GM12878 (cell line): ENCODE data around the gene BBS10. TPM values are rescaled to one million over a fixed set of nuclear protein-coding genes. Genes with fewer than 3 reads are reported as not detected.

ENCODE experiments used
- ATAC-seq: fragments of 200-7000 bp; cut with Tn5 transposase; 3 replicates; pipeline ENCODE4 v1.9.1; 2020; ENCODE audit warnings: mild to moderate bottlenecking, moderate library complexity
- Bru-seq: library from RNA; stranded (reverse); fragments of 400-500 nt; gene quantifications from one replicate; lab custom pipeline; 2021; lab: Mats Ljungman, UMichigan
- BruChase-seq, 2 experiments: library from RNA; stranded (reverse); fragments of 400-500 nt; gene quantifications; one replicate each; lab custom pipeline; 2021; lab: Mats Ljungman, UMichigan
- BruUV-seq: library from RNA; stranded (reverse); fragments of 400-500 nt; replicated peaks from 2 replicates; lab custom pipeline; 2021; lab: Mats Ljungman, UMichigan
- CTCF ChIA-PET: fragments of 300-600 bp; sonication (Branson Sonifier 250); formaldehyde crosslinking; extraction: SDS; loops from one replicate; lab custom pipeline; 2021; ENCODE audit warnings: inconsistent platforms; lab: Yijun Ruan, JAX
- POLR2A ChIA-PET: fragments of 350-600 bp; formaldehyde crosslinking; extraction: SDS; loops from one replicate; lab custom pipeline; 2021; ENCODE audit warnings: inconsistent platforms; lab: Charles Lee
- RAD21 ChIA-PET: fragments of 300-600 bp; sonication (Branson Sonifier 250); formaldehyde crosslinking; loops from one replicate; lab custom pipeline; 2023; ENCODE audit warnings: antibody characterized with exemption; ENCODE audit not compliant: unreplicated experiment; lab: Charles Lee
- SMC1A ChIA-PET: fragments of 300-600 bp; sonication (Branson Sonifier 250); formaldehyde crosslinking; loops from one replicate; lab custom pipeline; 2023; ENCODE audit not compliant: unreplicated experiment, uncharacterized antibody; lab: Charles Lee
- DNase-seq: peaks from one replicate; pipeline ENCODE4 v3.0.0-alpha.2; 2011; ENCODE audit warnings: low read depth, low spot score
- FAIRE-seq: peaks from 3 replicates; lab custom pipeline; 2011; peaks lifted over from hg19 to GRCh38; lab: Jason Lieb, UNC
- H2AFZ ChIP-seq: 2 replicates; pipeline ENCODE4 v1.6.0; 2011; ENCODE audit warnings: low read depth, low read length, control low read depth; ENCODE audit not compliant: control insufficient read depth
- H3K27ac ChIP-seq: 2 replicates; pipeline ENCODE4 v1.5.1; 2011; ENCODE audit warnings: control low read depth; ENCODE audit not compliant: control insufficient read depth, insufficient read depth
- H3K27me3 ChIP-seq, 2 experiments: replicated peaks in 1 of 2; 2 replicates each; pipeline versions ENCODE4 v1.6.0 to v1.6.1; 2011; ENCODE audit warnings: low read length in 1 of 2; ENCODE audit not compliant: control insufficient read depth in 2 of 2, insufficient read depth in 2 of 2
- H3K36me3 ChIP-seq, 2 experiments: 2 replicates each; pipeline ENCODE4 v1.5.1; 2011; ENCODE audit warnings: low read length in 1 of 2; ENCODE audit not compliant: control insufficient read depth in 2 of 2, insufficient read depth in 2 of 2
- H3K4me1 ChIP-seq: 2 replicates; pipeline ENCODE4 v1.6.1; 2011; ENCODE audit warnings: mild to moderate bottlenecking, low read length, moderate library complexity, mixed read lengths; ENCODE audit not compliant: control insufficient read depth, insufficient read depth
- H3K4me2 ChIP-seq: 2 replicates; pipeline ENCODE4 v1.6.0; 2011; ENCODE audit warnings: control low read depth; ENCODE audit not compliant: control insufficient read depth, insufficient read depth
- H3K4me3 ChIP-seq: fragments of 200-600 bp; sonication (generic); 2 replicates; pipeline ENCODE4 v1.5.1; 2016
- H3K79me2 ChIP-seq: 2 replicates; pipeline ENCODE4 v1.6.0; 2011; ENCODE audit warnings: low read length; ENCODE audit not compliant: control insufficient read depth, insufficient read depth
- H3K9ac ChIP-seq: 2 replicates; pipeline ENCODE4 v1.8.0; 2011; ENCODE audit warnings: low read length, control low read depth, mixed read lengths; ENCODE audit not compliant: control insufficient read depth, insufficient read depth
- H3K9me3 ChIP-seq: replicated peaks from 3 replicates; pipeline ENCODE4 v1.5.1; 2011; ENCODE audit warnings: mild to moderate bottlenecking, low read length; ENCODE audit not compliant: control insufficient read depth, insufficient read depth
- H4K20me1 ChIP-seq: 2 replicates; pipeline ENCODE4 v1.6.0; 2011; ENCODE audit not compliant: control insufficient read depth, insufficient read depth
- ATF7 ChIP-seq: fragments of 450-650 bp; IDR thresholded peaks from 2 replicates; pipeline ENCODE4 v1.6.1; 2016; ENCODE audit warnings: low read depth, mild to moderate bottlenecking
- BCL3 ChIP-seq: IDR thresholded peaks from 2 replicates; pipeline ENCODE4 v1.6.1; 2011; ENCODE audit warnings: borderline replicate concordance, low read depth, mild to moderate bottlenecking, moderate library complexity, low read length; ENCODE audit not compliant: insufficient read depth, poor library complexity, severe bottlenecking
- KAT2A ChIP-seq: conservative IDR thresholded peaks from 2 replicates; pipeline ENCODE4 v1.6.1; 2011; ENCODE audit warnings: low read depth, low read length; ENCODE audit not compliant: control insufficient read depth
- LARP7 ChIP-seq: fragments of 450-650 bp; IDR thresholded peaks from 2 replicates; pipeline ENCODE4 v1.6.1; 2017; ENCODE audit warnings: mild to moderate bottlenecking
- MXI1 ChIP-seq: fragments of 150-350 bp; IDR thresholded peaks from 2 replicates; pipeline ENCODE4 v1.6.1; 2011; ENCODE audit warnings: low read depth, mild to moderate bottlenecking, inconsistent platforms, low read length, improper control_type of control experiment
- PKNOX1 ChIP-seq: fragments of 450-650 bp; IDR thresholded peaks from 2 replicates; pipeline ENCODE4 v1.6.1; 2016; ENCODE audit warnings: mild to moderate bottlenecking
- POLR2AphosphoS5 ChIP-seq: IDR thresholded peaks from 2 replicates; pipeline ENCODE4 v1.6.1; 2011; ENCODE audit warnings: mild to moderate bottlenecking, low read length, inconsistent platforms
- REST ChIP-seq: IDR thresholded peaks from 2 replicates; pipeline ENCODE4 v1.6.1; 2012; ENCODE audit warnings: mild to moderate bottlenecking, low read depth, low read length
- SREBF1 ChIP-seq: IDR thresholded peaks from 2 replicates; pipeline ENCODE4 v1.6.1; 2012; ENCODE audit warnings: mild to moderate bottlenecking, low read length
- ZNF384 ChIP-seq: IDR thresholded peaks from 2 replicates; pipeline ENCODE4 v1.6.1; 2012; ENCODE audit warnings: low read depth, mild to moderate bottlenecking, low read length, improper control_type of control experiment, borderline replicate concordance
- ZSCAN29 ChIP-seq: fragments of 450-650 bp; IDR thresholded peaks from 2 replicates; pipeline ENCODE4 v1.6.1; 2017; ENCODE audit warnings: mild to moderate bottlenecking, moderate library complexity
- WGBS: methylation state at CpG from one replicate; pipeline ENCODE4 v1.1.6; 2016; ENCODE audit warnings: low lambda C conversion rate; ENCODE audit not compliant: insufficient replicate concordance, insufficient coverage; ENCODE audit errors: missing lambda C conversion rate; 5-methylcytosine and 5-hydroxymethylcytosine counted together
- in situ Hi-C: fragments of 300-500 bp; cut with MboI; formaldehyde crosslinking; loops from 9 replicates; pipeline ENCODE4 v1.14.3; 2018; ENCODE audit warnings: mixed read lengths
- intact Hi-C: fragments of 100-400 bp; cut with micrococcal nuclease; formaldehyde crosslinking; loops from one replicate; pipeline ENCODE4 v1.14.2; 2022; ENCODE audit not compliant: unreplicated experiment
- long read RNA-seq, 2 experiments: library from polyadenylated mRNA; unstranded; transcript quantifications; one replicate each; pipeline ENCODE4 v2.0.0, GENCODE V29; 2019 to 2020
- polyA minus RNA-seq, 3 experiments: library from RNA; depleted of rRNA, polyadenylated mRNA; stranded (reverse); fragments of >200 nt; gene quantifications; 2 replicates each; pipeline ENCODE4 v1.2.3, GENCODE V29; 2011
- polyA plus RNA-seq, 11 experiments: library from polyadenylated mRNA; depleted of rRNA in 4 of 11; unstranded in 6 of 11; stranded (reverse) in 5 of 11; fragments of >200 nt; fragmentation: Nextera tagmentation in 4 of 11; fragmentation: Illumina TruSeq in 1 of 11; extraction: Ambion mirVana in 4 of 11; extraction: Trizol in 1 of 11; gene quantifications; 1 replicate in 1 of 11; 2 replicates in 10 of 11; pipeline versions ENCODE4 v1.2.1 to v1.2.3, GENCODE V29; 2011 to 2016; ENCODE audit warnings: inconsistent platforms in 2 of 11, missing spikeins in 2 of 11, low read depth in 1 of 11
- total RNA-seq, 4 experiments: library from RNA; depleted of rRNA in 3 of 4; stranded (reverse); fragments of >200 nt in 3 of 4; fragmentation: Illumina TruSeq in 1 of 4; extraction: Trizol in 1 of 4; gene quantifications; 2 replicates each; pipeline versions ENCODE4 v1.2.1 to v1.2.3, GENCODE V29; 2013 to 2021

BBS10 gene
- 9.6 and 9.7 TPM in 2 replicates for total RNA-seq (2013; cell fraction: nucleolus; rRNA removed)
- 5.5 and 6.5 TPM in 2 replicates for total RNA-seq (2014; rRNA removed)
- 6.0 and 6.3 TPM in 2 replicates for total RNA-seq (2014; rRNA removed; fragmentation: Illumina TruSeq; extraction: Trizol)
- 4.2 and 5.2 TPM in 2 replicates for total RNA-seq (2021)
- polyA plus RNA-seq (2011; ENCODE audit: low read depth), result 0.79 TPM
- polyA plus RNA-seq (2011; rRNA removed), result 9.8 and 15.9 TPM in 2 replicates
- 2.4 and 2.7 TPM in 2 replicates for polyA plus RNA-seq (2011; cell fraction: cytosol; rRNA removed)
- polyA plus RNA-seq (2011; cell fraction: nucleus; rRNA removed), result 4.6 and 6.1 TPM in 2 replicates
- 1.6 and 3.1 TPM in 2 replicates for polyA plus RNA-seq (2012)
- polyA plus RNA-seq (2014; fragmentation: Illumina TruSeq; extraction: Trizol), result 6.5 and 9.2 TPM in 2 replicates
- polyA plus RNA-seq (2014; fragmentation: Nextera tagmentation; extraction: Ambion mirVana), result 1 to 10 TPM; 1.2 to 1.5 TPM
- polyA plus RNA-seq (2014; rRNA removed), result 3.9 and 5.4 TPM in 2 replicates
- polyA plus RNA-seq (2016; fragmentation: Nextera tagmentation; extraction: Ambion mirVana), result 1 to 10 TPM; 6.3 to 7.8 TPM
- 2.6 and 4.5 TPM in 2 replicates for polyA minus RNA-seq (2011; rRNA and poly(A)+ RNA removed)
- polyA minus RNA-seq (2011; cell fraction: cytosol; rRNA and poly(A)+ RNA removed), result 1.3 and 2.6 TPM in 2 replicates
- polyA minus RNA-seq (2011; cell fraction: nucleus; rRNA and poly(A)+ RNA removed), result 5.4 and 7.7 TPM in 2 replicates
- percentile 71 among the genes with signal in this experiment for Bru-seq, nascent RNA
- BruChase-seq, experiment 1, labeled RNA remaining after a 6-hour chase, result percentile 65 among the genes with signal in this experiment
- percentile 77 among the genes with signal in this experiment for BruChase-seq, experiment 2, labeled RNA remaining after a 2-hour chase
- long read RNA-seq, experiment 1, result 0 reads
- long read RNA-seq, experiment 2, partial matches to known transcripts, result 0 of 6 reads
- long read RNA-seq, experiment 2, other reads (novel, unspliced or antisense), result 4 of 6 reads

- POLR2A ChIA-PET, result interaction anchor here (1.0 to 1.7 kb wide), 6 partner anchors 108 to 317 kb away, joined by 3 to 8 read pairs (median 4); partner anchors contain the start of gene PHLDA1
- CTCF ChIA-PET, result interaction anchor here (0.6 to 2.5 kb wide), 16 partner anchors 11 to 868 kb away, joined by 3 to 24 read pairs (median 4); partner anchors contain the start of genes GLIPR1, KRR1 and PHLDA1
- Histone ChIP-seq H3K4me3 (peak within 1 kb of the TSS; percentile 84), H3K4me1 (peaks cover 7% of the 10 kb centered on the region; the same call in 1 of the 2 replicates), H3K36me3 (no peaks in the 10 kb centered on the region), H3K79me2 (peaks cover 11% of the 10 kb centered on the region), H3K27ac (peak within 1 kb of the TSS; percentile 83), H3K9me3 (no peaks in the 10 kb centered on the region), H2AFZ (peak within 1 kb of the TSS; percentile 93), H3K9ac (peak within 1 kb of the TSS; percentile 90), H4K20me1 (no peaks in the 10 kb centered on the region), H3K27me3 (no peaks in the 10 kb centered on the region), H3K4me2 (peak within 1 kb of the TSS; percentile 95)
- in situ Hi-C loops (loop anchor here (5.0 kb wide), 1 partner anchor 271 kb away; no protein-coding TSS in a partner anchor), intact Hi-C loops (loop anchor here (1.0 to 10.0 kb wide), 6 partner anchors 107 to 836 kb away; partner anchors contain the start of genes KRR1, NAP1L1, OSBPL8 and PHLDA1)
- ATAC-seq, result peak; percentile 99
- 3% methylated on average over 49 of the region's 49 CpGs for WGBS
- RAD21 ChIA-PET, result interaction anchor here (0.7 to 3.3 kb wide), 26 partner anchors 11 to 1014 kb away, joined by 3 to 22 read pairs (median 5); partner anchors contain the start of genes GLIPR1L1, GLIPR1L2, KRR1 and NAP1L1
- SMC1A ChIA-PET, result interaction anchor here (0.7 to 3.2 kb wide), 12 partner anchors 8 to 844 kb away, joined by 3 to 17 read pairs (median 5); partner anchors contain the start of gene PHLDA1
- DNase-seq, result peak; percentile 70
- BruUV-seq, result TSS peak; percentile 100
- FAIRE-seq, result peak; percentile 93
- TF ChIP-seq MXI1, result no peak
- TF ChIP-seq LARP7, result 0 out of 2 replicates have a peak, but pooled peaks have one; percentile 19
- TF ChIP-seq PKNOX1, result peak; percentile 98
- TF ChIP-seq ZNF384, result no peak
- TF ChIP-seq ATF7, result peak; percentile 33; the same call in 1 of the 2 replicates
- no peak for TF ChIP-seq REST
- peak; percentile 31 for TF ChIP-seq BCL3
- TF ChIP-seq ZSCAN29, result no peak
- TF ChIP-seq KAT2A, result no peak
- TF ChIP-seq POLR2AphosphoS5, result peak; percentile 94
- no peak for TF ChIP-seq SREBF1
Observed at GRCh38 chr12:76348079-76348901, at the start of gene BBS10. Gene BBS10 (minus strand): TSS chr12:76348415. CDS start chr12:76348358, 57 bp downstream.
